HCT116 (cell line): ENCODE data around the gene ZFR2. TPM values are rescaled to one million over a fixed set of nuclear protein-coding genes. Genes with fewer than 3 reads are reported as not detected.

Source experiments
- ATAC-seq: fragments of 200-7000 bp; cut with Tn5 transposase; 2 replicates; pipeline ENCODE4 v1.9.1; 2020; ENCODE audit warnings: mild to moderate bottlenecking, moderate library complexity
- BruUV-seq: library from RNA; stranded (reverse); fragments of 400-500 nt; replicated peaks from 2 replicates; lab custom pipeline; 2021; lab: Mats Ljungman, UMichigan
- CTCF ChIA-PET: fragments of 300-600 bp; sonication (Branson Sonifier 250); formaldehyde crosslinking; loops from one replicate; lab custom pipeline; 2021; ENCODE audit warnings: antibody characterized with exemption; lab: Charles Lee
- POLR2A ChIA-PET: fragments of 300-600, 350-600 bp; sonication (Branson Sonifier 250); formaldehyde crosslinking; loops from one replicate; lab custom pipeline; 2021; ENCODE audit warnings: antibody characterized with exemption; lab: Charles Lee
- RAD21 ChIA-PET, 2 experiments: fragments of 300-600 bp; sonication (Branson Sonifier 250); formaldehyde crosslinking; loops; one replicate each; lab custom pipeline; 2023; ENCODE audit warnings: low total read pairs in 2 of 2; ENCODE audit not compliant: uncharacterized antibody in 2 of 2, unreplicated experiment in 2 of 2, low non-redundant PET in 1 of 2; lab: Charles Lee
- DNase-seq: peaks from one replicate; pipeline ENCODE4 v3.0.0-alpha.2; 2010; ENCODE audit warnings: low read depth, low spot score
- H2AFZ ChIP-seq: fragments of 200-600 bp; shearing (Covaris generic), sonication (generic); 2 replicates; pipeline ENCODE4 v1.6.1; 2017; ENCODE audit warnings: low read depth, mixed run types, mixed read lengths, antibody characterized with exemption, low read length; ENCODE audit not compliant: poor library complexity, severe bottlenecking
- H3K27ac ChIP-seq: 2 replicates; pipeline ENCODE4 v1.5.1; 2012; ENCODE audit warnings: low read depth, low read length
- H3K27me3 ChIP-seq: fragments of 200-600 bp; sonication (generic); 2 replicates; pipeline ENCODE4 v1.6.1; 2016; ENCODE audit warnings: mixed run types, low read length, mixed read lengths; ENCODE audit not compliant: insufficient read depth
- H3K36me3 ChIP-seq, 2 experiments: fragments of 200-500 bp in 1 of 2; fragments of 200-600 bp in 1 of 2; sonication (Bioruptor generic) in 1 of 2; sonication (generic) in 1 of 2; 2 replicates each; pipeline versions ENCODE4 v1.5.1 to v1.6.1; 2014 to 2016; ENCODE audit warnings: low read length in 2 of 2, inconsistent platforms in 1 of 2, mixed read lengths in 1 of 2, mixed run types in 1 of 2; ENCODE audit not compliant: insufficient read depth in 2 of 2, control insufficient read depth in 1 of 2
- H3K4me1 ChIP-seq, 2 experiments: fragments of 200-600 bp in 1 of 2; sonication (generic) in 1 of 2; 2 replicates each; pipeline versions ENCODE4 v1.5.1 to v1.6.1; 2012 to 2017; ENCODE audit warnings: low read length in 2 of 2, inconsistent platforms in 1 of 2, mild to moderate bottlenecking in 1 of 2, mixed read lengths in 1 of 2, mixed run types in 1 of 2, moderate library complexity in 1 of 2; ENCODE audit not compliant: insufficient read depth in 2 of 2, control insufficient read depth in 1 of 2
- H3K4me2 ChIP-seq: fragments of 200-600 bp; sonication (generic); 2 replicates; pipeline ENCODE4 v1.6.1; 2017; ENCODE audit warnings: mixed run types, low read length, mixed read lengths
- H3K4me3 ChIP-seq, 2 experiments: fragments of 200-600 bp in 1 of 2; sonication (generic) in 1 of 2; replicated peaks in 1 of 2; 2 replicates each; pipeline ENCODE4 v1.5.1; 2011 to 2016; ENCODE audit warnings: low read length in 2 of 2, control low read depth in 1 of 2, low read depth in 1 of 2, mild to moderate bottlenecking in 1 of 2, mixed read lengths in 1 of 2, mixed run types in 1 of 2
- H3K79me2 ChIP-seq: fragments of 200-600 bp; sonication (generic); 2 replicates; pipeline ENCODE4 v1.6.1; 2017; ENCODE audit warnings: mild to moderate bottlenecking, mixed run types, low read length, moderate library complexity, mixed read lengths; ENCODE audit not compliant: insufficient read depth
- H3K9ac ChIP-seq: fragments of 200-600 bp; sonication (generic); 2 replicates; pipeline ENCODE4 v1.6.1; 2016; ENCODE audit warnings: low read length, mixed read lengths
- H3K9me2 ChIP-seq: fragments of 200-600 bp; sonication (generic), shearing (Covaris generic); 2 replicates; pipeline ENCODE4 v1.6.1; 2017; ENCODE audit warnings: mixed run types, mild to moderate bottlenecking, moderate library complexity; ENCODE audit not compliant: insufficient read depth
- H3K9me3 ChIP-seq, 2 experiments: fragments of 200-500 bp in 1 of 2; fragments of 200-600 bp in 1 of 2; sonication (Bioruptor generic) in 1 of 2; sonication (generic) in 1 of 2; 2 replicates each; pipeline ENCODE4 v1.6.1; 2014 to 2017; ENCODE audit warnings: low read length in 2 of 2, mixed read lengths in 2 of 2, inconsistent platforms in 1 of 2, low read depth in 1 of 2, mild to moderate bottlenecking in 1 of 2, mixed run types in 1 of 2, moderate library complexity in 1 of 2; ENCODE audit not compliant: control insufficient read depth in 1 of 2, insufficient read depth in 1 of 2
- H4K20me1 ChIP-seq: fragments of 200-600 bp; sonication (generic), shearing (Covaris generic); 2 replicates; pipeline ENCODE4 v1.6.1; 2017; ENCODE audit warnings: mixed run types, mild to moderate bottlenecking, moderate library complexity; ENCODE audit not compliant: insufficient read depth
- CBX3 ChIP-seq: IDR thresholded peaks from 2 replicates; pipeline ENCODE4 v1.6.1; 2012; ENCODE audit warnings: low read depth
- CEBPB ChIP-seq: IDR thresholded peaks from 2 replicates; pipeline ENCODE4 v1.6.1; 2012; ENCODE audit warnings: low read depth
- ELF1 ChIP-seq: IDR thresholded peaks from 2 replicates; pipeline ENCODE4 v1.6.1; 2012; ENCODE audit warnings: low read depth, borderline replicate concordance
- EZH2 ChIP-seq: fragments of 200-600 bp; sonication (generic); IDR thresholded peaks from 2 replicates; pipeline ENCODE4 v1.6.1; 2017; ENCODE audit warnings: antibody characterized with exemption, mixed run types
- EZH2phosphoT487 ChIP-seq: fragments of 200-600 bp; IDR thresholded peaks from 2 replicates; pipeline ENCODE4 v1.6.1; 2018; ENCODE audit warnings: antibody characterized with exemption, borderline replicate concordance
- FOSL1 ChIP-seq: IDR thresholded peaks from 2 replicates; pipeline ENCODE4 v1.6.1; 2012; ENCODE audit warnings: low read depth
- RAD21 ChIP-seq: IDR thresholded peaks from 2 replicates; pipeline ENCODE4 v1.6.1; 2012; ENCODE audit warnings: low read depth, mild to moderate bottlenecking
- SIN3A ChIP-seq: IDR thresholded peaks from 2 replicates; pipeline ENCODE4 v1.6.1; 2012; ENCODE audit warnings: low read depth
- SRF ChIP-seq: IDR thresholded peaks from 2 replicates; pipeline ENCODE4 v1.6.1; 2012; ENCODE audit warnings: low read depth
- TCF7L2 ChIP-seq: IDR thresholded peaks from 2 replicates; pipeline ENCODE4 v1.7.0; 2011; ENCODE audit warnings: borderline replicate concordance, inconsistent platforms; ENCODE audit not compliant: insufficient read depth, insufficient read length; ENCODE audit errors: extremely low read depth
- YY1 ChIP-seq: IDR thresholded peaks from 2 replicates; pipeline ENCODE4 v1.6.1; 2011; ENCODE audit warnings: low read length, low read depth, moderate library complexity, mild to moderate bottlenecking; ENCODE audit not compliant: insufficient replicate concordance; ENCODE audit errors: extremely low read depth
- ZNF274 ChIP-seq: fragments of 200-500 bp; sonication (Bioruptor generic); IDR thresholded peaks from 2 replicates; pipeline ENCODE4 v1.6.1; 2014; ENCODE audit warnings: mild to moderate bottlenecking, low read depth, low read length, inconsistent platforms
- intact Hi-C: fragments of 100-400 bp; cut with micrococcal nuclease; formaldehyde crosslinking; loops from 2 replicates; pipeline ENCODE4 v1.10.0; 2022
- total RNA-seq: library from RNA; stranded (reverse); gene quantifications from one replicate; pipeline ENCODE4 v1.2.1, GENCODE V29; 2021; ENCODE audit not compliant: unreplicated experiment
- TF ChIP-seq, protein P1 (sequence below): IDR thresholded peaks from 2 replicates; pipeline ENCODE4 v1.6.1; 2012
- TF ChIP-seq, protein P2 (sequence below), 3 experiments: fragments of 200-600 bp in 1 of 3; sonication (generic) in 1 of 3; IDR thresholded peaks in 2 of 3; conservative IDR thresholded peaks in 1 of 3; 2 replicates each; pipeline ENCODE4 v1.5.1; 2012 to 2017; ENCODE audit warnings: low read depth in 2 of 3, low read length in 2 of 3, antibody characterized with exemption in 1 of 3, borderline replicate concordance in 1 of 3, control low read depth in 1 of 3, mild to moderate bottlenecking in 1 of 3, mixed read lengths in 1 of 3, mixed run types in 1 of 3, moderate library complexity in 1 of 3; ENCODE audit not compliant: insufficient read depth in 1 of 3

ZFR2 gene
- total RNA-seq, 1 experiment from 2014 or later: 0.34 TPM

DNA sequence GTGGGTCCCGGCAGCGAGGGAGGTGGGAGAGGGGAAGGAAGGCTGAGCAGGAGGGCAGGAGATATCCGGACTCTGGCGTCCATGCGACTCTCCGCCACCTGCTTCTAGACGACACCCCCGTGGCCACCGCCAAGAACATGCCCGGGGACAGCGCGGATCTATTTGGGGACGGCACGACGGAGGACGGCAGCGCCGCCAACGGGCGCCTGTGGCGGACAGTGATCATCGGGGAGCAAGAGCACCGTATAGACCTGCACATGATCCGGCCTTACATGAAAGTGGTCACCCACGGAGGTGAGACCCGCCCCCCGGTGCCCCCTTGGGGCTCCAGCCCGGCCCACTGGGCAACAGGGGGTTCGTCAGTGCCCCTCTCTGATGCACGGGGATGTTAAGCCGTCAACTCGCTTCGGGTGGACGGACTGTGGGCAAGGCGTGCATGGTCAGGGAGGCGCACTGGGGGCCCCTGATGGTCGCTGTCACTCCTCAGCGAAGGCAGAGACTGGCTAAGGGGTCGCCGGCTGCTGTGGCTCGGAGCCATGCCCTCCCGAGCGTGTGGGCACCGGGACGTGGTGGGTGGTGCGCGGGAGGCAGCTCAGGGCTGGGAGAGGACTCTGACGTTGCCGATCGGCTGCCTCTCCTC is 38.9 kb upstream of the ZFR2 start:
- H3K27ac ChIP-seq: no peak overlapping the region
- no peaks in the 10 kb centered on the region for H3K9me2 ChIP-seq
- intact Hi-C loops: no loop called here
- no TSS peak for BruUV-seq
- H3K4me2 ChIP-seq: no peak overlapping the region
- H2AFZ ChIP-seq: no peak overlapping the region
- DNase-seq: no peak
- ChIA-PET CTCF (no interaction called here), POLR2A (no interaction called here), RAD21 (no interaction called here)
- H3K79me2 ChIP-seq: no peaks in the 10 kb centered on the region
- TF ChIP-seq TCF7L2: no peak
- TF ChIP-seq, protein P1, sequence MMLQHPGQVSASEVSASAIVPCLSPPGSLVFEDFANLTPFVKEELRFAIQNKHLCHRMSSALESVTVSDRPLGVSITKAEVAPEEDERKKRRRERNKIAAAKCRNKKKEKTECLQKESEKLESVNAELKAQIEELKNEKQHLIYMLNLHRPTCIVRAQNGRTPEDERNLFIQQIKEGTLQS: no peak
- no peak for TF ChIP-seq FOSL1
- TF ChIP-seq ZNF274: no peak
- no peak for TF ChIP-seq EZH2phosphoT487
- TF ChIP-seq EZH2: no peak
- TF ChIP-seq YY1: no peak
- TF ChIP-seq RAD21: no peak
- no peak for TF ChIP-seq CEBPB
- TF ChIP-seq, protein P2, sequence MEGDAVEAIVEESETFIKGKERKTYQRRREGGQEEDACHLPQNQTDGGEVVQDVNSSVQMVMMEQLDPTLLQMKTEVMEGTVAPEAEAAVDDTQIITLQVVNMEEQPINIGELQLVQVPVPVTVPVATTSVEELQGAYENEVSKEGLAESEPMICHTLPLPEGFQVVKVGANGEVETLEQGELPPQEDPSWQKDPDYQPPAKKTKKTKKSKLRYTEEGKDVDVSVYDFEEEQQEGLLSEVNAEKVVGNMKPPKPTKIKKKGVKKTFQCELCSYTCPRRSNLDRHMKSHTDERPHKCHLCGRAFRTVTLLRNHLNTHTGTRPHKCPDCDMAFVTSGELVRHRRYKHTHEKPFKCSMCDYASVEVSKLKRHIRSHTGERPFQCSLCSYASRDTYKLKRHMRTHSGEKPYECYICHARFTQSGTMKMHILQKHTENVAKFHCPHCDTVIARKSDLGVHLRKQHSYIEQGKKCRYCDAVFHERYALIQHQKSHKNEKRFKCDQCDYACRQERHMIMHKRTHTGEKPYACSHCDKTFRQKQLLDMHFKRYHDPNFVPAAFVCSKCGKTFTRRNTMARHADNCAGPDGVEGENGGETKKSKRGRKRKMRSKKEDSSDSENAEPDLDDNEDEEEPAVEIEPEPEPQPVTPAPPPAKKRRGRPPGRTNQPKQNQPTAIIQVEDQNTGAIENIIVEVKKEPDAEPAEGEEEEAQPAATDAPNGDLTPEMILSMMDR (IDR thresholded peaks at IDR 0.05 in 2 of 3, conservative IDR thresholded peaks at IDR 0.05 in 1 of 3; ENCODE audit: borderline replicate concordance in 1 of 3, insufficient read depth in 1 of 3, low read depth in 2 of 3, low read length in 2 of 3): no peak
- no peak for TF ChIP-seq CBX3
- no peak for TF ChIP-seq SIN3A
- TF ChIP-seq SRF: no peak
- no peak for TF ChIP-seq ELF1
- H4K20me1 ChIP-seq: no peaks in the 10 kb centered on the region
- no peaks in the 10 kb centered on the region for H3K27me3 ChIP-seq
- peaks cover 0 to 6% of the 10 kb centered on the region in 2 experiments; a peak in 1 of 4 replicates for H3K9me3 ChIP-seq
- ATAC-seq: no peak; the same call in 1 of the 2 replicates
- H3K9ac ChIP-seq: no peak overlapping the region
- H3K36me3 ChIP-seq: no peaks in the 10 kb centered on the region
- no peaks in the 10 kb centered on the region for H3K4me1 ChIP-seq
- H3K4me3 ChIP-seq: no peak overlapping the region
